HCT116 (cell line): ENCODE measurements around the gene TIAM2. TPM values are rescaled to one million over a fixed set of nuclear protein-coding genes. Genes with fewer than 3 reads are reported as not detected.

Source experiments
- ATAC-seq: fragments of 200-7000 bp; cut with Tn5 transposase; 2 replicates; pipeline ENCODE4 v1.9.1; 2020; ENCODE audit warnings: mild to moderate bottlenecking, moderate library complexity
- BruUV-seq: library from RNA; stranded (reverse); fragments of 400-500 nt; replicated peaks from 2 replicates; lab custom pipeline; 2021; lab: Mats Ljungman, UMichigan
- CTCF ChIA-PET: fragments of 300-600 bp; sonication (Branson Sonifier 250); formaldehyde crosslinking; loops from one replicate; lab custom pipeline; 2021; ENCODE audit warnings: antibody characterized with exemption; lab: Charles Lee
- POLR2A ChIA-PET: fragments of 300-600, 350-600 bp; sonication (Branson Sonifier 250); formaldehyde crosslinking; loops from one replicate; lab custom pipeline; 2021; ENCODE audit warnings: antibody characterized with exemption; lab: Charles Lee
- RAD21 ChIA-PET, 2 experiments: fragments of 300-600 bp; sonication (Branson Sonifier 250); formaldehyde crosslinking; loops; one replicate each; lab custom pipeline; 2023; ENCODE audit warnings: low total read pairs in 2 of 2; ENCODE audit not compliant: uncharacterized antibody in 2 of 2, unreplicated experiment in 2 of 2, low non-redundant PET in 1 of 2; lab: Charles Lee
- DNase-seq: peaks from one replicate; pipeline ENCODE4 v3.0.0-alpha.2; 2010; ENCODE audit warnings: low read depth, low spot score
- H2AFZ ChIP-seq: fragments of 200-600 bp; shearing (Covaris generic), sonication (generic); 2 replicates; pipeline ENCODE4 v1.6.1; 2017; ENCODE audit warnings: low read depth, mixed run types, mixed read lengths, antibody characterized with exemption, low read length; ENCODE audit not compliant: poor library complexity, severe bottlenecking
- H3K27ac ChIP-seq: 2 replicates; pipeline ENCODE4 v1.5.1; 2012; ENCODE audit warnings: low read depth, low read length
- H3K27me3 ChIP-seq: fragments of 200-600 bp; sonication (generic); 2 replicates; pipeline ENCODE4 v1.6.1; 2016; ENCODE audit warnings: mixed run types, low read length, mixed read lengths; ENCODE audit not compliant: insufficient read depth
- H3K36me3 ChIP-seq, 2 experiments: fragments of 200-500 bp in 1 of 2; fragments of 200-600 bp in 1 of 2; sonication (Bioruptor generic) in 1 of 2; sonication (generic) in 1 of 2; 2 replicates each; pipeline versions ENCODE4 v1.5.1 to v1.6.1; 2014 to 2016; ENCODE audit warnings: low read length in 2 of 2, inconsistent platforms in 1 of 2, mixed read lengths in 1 of 2, mixed run types in 1 of 2; ENCODE audit not compliant: insufficient read depth in 2 of 2, control insufficient read depth in 1 of 2
- H3K4me1 ChIP-seq, 2 experiments: fragments of 200-600 bp in 1 of 2; sonication (generic) in 1 of 2; 2 replicates each; pipeline versions ENCODE4 v1.5.1 to v1.6.1; 2012 to 2017; ENCODE audit warnings: low read length in 2 of 2, inconsistent platforms in 1 of 2, mild to moderate bottlenecking in 1 of 2, mixed read lengths in 1 of 2, mixed run types in 1 of 2, moderate library complexity in 1 of 2; ENCODE audit not compliant: insufficient read depth in 2 of 2, control insufficient read depth in 1 of 2
- H3K4me2 ChIP-seq: fragments of 200-600 bp; sonication (generic); 2 replicates; pipeline ENCODE4 v1.6.1; 2017; ENCODE audit warnings: mixed run types, low read length, mixed read lengths
- H3K4me3 ChIP-seq, 2 experiments: fragments of 200-600 bp in 1 of 2; sonication (generic) in 1 of 2; replicated peaks in 1 of 2; 2 replicates each; pipeline ENCODE4 v1.5.1; 2011 to 2016; ENCODE audit warnings: low read length in 2 of 2, control low read depth in 1 of 2, low read depth in 1 of 2, mild to moderate bottlenecking in 1 of 2, mixed read lengths in 1 of 2, mixed run types in 1 of 2
- H3K79me2 ChIP-seq: fragments of 200-600 bp; sonication (generic); 2 replicates; pipeline ENCODE4 v1.6.1; 2017; ENCODE audit warnings: mild to moderate bottlenecking, mixed run types, low read length, moderate library complexity, mixed read lengths; ENCODE audit not compliant: insufficient read depth
- H3K9ac ChIP-seq: fragments of 200-600 bp; sonication (generic); 2 replicates; pipeline ENCODE4 v1.6.1; 2016; ENCODE audit warnings: low read length, mixed read lengths
- H3K9me2 ChIP-seq: fragments of 200-600 bp; sonication (generic), shearing (Covaris generic); 2 replicates; pipeline ENCODE4 v1.6.1; 2017; ENCODE audit warnings: mixed run types, mild to moderate bottlenecking, moderate library complexity; ENCODE audit not compliant: insufficient read depth
- H3K9me3 ChIP-seq, 2 experiments: fragments of 200-500 bp in 1 of 2; fragments of 200-600 bp in 1 of 2; sonication (Bioruptor generic) in 1 of 2; sonication (generic) in 1 of 2; 2 replicates each; pipeline ENCODE4 v1.6.1; 2014 to 2017; ENCODE audit warnings: low read length in 2 of 2, mixed read lengths in 2 of 2, inconsistent platforms in 1 of 2, low read depth in 1 of 2, mild to moderate bottlenecking in 1 of 2, mixed run types in 1 of 2, moderate library complexity in 1 of 2; ENCODE audit not compliant: control insufficient read depth in 1 of 2, insufficient read depth in 1 of 2
- H4K20me1 ChIP-seq: fragments of 200-600 bp; sonication (generic), shearing (Covaris generic); 2 replicates; pipeline ENCODE4 v1.6.1; 2017; ENCODE audit warnings: mixed run types, mild to moderate bottlenecking, moderate library complexity; ENCODE audit not compliant: insufficient read depth
- CBX3 ChIP-seq: IDR thresholded peaks from 2 replicates; pipeline ENCODE4 v1.6.1; 2012; ENCODE audit warnings: low read depth
- EZH2phosphoT487 ChIP-seq: fragments of 200-600 bp; IDR thresholded peaks from 2 replicates; pipeline ENCODE4 v1.6.1; 2018; ENCODE audit warnings: antibody characterized with exemption, borderline replicate concordance
- FOSL1 ChIP-seq: IDR thresholded peaks from 2 replicates; pipeline ENCODE4 v1.6.1; 2012; ENCODE audit warnings: low read depth
- MAX ChIP-seq: IDR thresholded peaks from 2 replicates; pipeline ENCODE4 v1.6.1; 2012
- REST ChIP-seq: IDR thresholded peaks from 2 replicates; pipeline ENCODE4 v1.6.1; 2012; ENCODE audit warnings: low read depth
- TCF7L2 ChIP-seq: IDR thresholded peaks from 2 replicates; pipeline ENCODE4 v1.7.0; 2011; ENCODE audit warnings: borderline replicate concordance, inconsistent platforms; ENCODE audit not compliant: insufficient read depth, insufficient read length; ENCODE audit errors: extremely low read depth
- YY1 ChIP-seq: IDR thresholded peaks from 2 replicates; pipeline ENCODE4 v1.6.1; 2011; ENCODE audit warnings: low read length, low read depth, moderate library complexity, mild to moderate bottlenecking; ENCODE audit not compliant: insufficient replicate concordance; ENCODE audit errors: extremely low read depth
- ZBTB33 ChIP-seq: IDR thresholded peaks from 2 replicates; pipeline ENCODE4 v1.6.1; 2011; ENCODE audit warnings: mild to moderate bottlenecking, low read length, moderate library complexity; ENCODE audit not compliant: insufficient replicate concordance; ENCODE audit errors: extremely low read depth
- ZFX ChIP-seq: fragments of 450-650 bp; IDR thresholded peaks from 2 replicates; pipeline ENCODE4 v1.6.1; 2017
- intact Hi-C: fragments of 100-400 bp; cut with micrococcal nuclease; formaldehyde crosslinking; loops from 2 replicates; pipeline ENCODE4 v1.10.0; 2022
- total RNA-seq: library from RNA; stranded (reverse); gene quantifications from one replicate; pipeline ENCODE4 v1.2.1, GENCODE V29; 2021; ENCODE audit not compliant: unreplicated experiment

Gene TIAM2
- total RNA-seq, 1 experiment from 2014 or later: 9.4 TPM

- Histone ChIP-seq H3K9ac (no peak overlapping the region), H3K27ac (no peak overlapping the region), H4K20me1 (no peaks in the 10 kb centered on the region), H3K4me1 (peaks cover 7 to 10% of the 10 kb centered on the region in 2 experiments), H3K4me2 (peak overlapping the region; percentile 41; the same call in 1 of the 2 replicates), H3K4me3 (no peak overlapping the region), H3K9me2 (no peaks in the 10 kb centered on the region), H2AFZ (no peak overlapping the region), H3K36me3 (no peaks in the 10 kb centered on the region), H3K79me2 (no peaks in the 10 kb centered on the region), H3K9me3 (no peaks in the 10 kb centered on the region), H3K27me3 (no peaks in the 10 kb centered on the region)
- ChIA-PET CTCF (interaction anchor here (1.3 kb wide), 2 partner anchors 9 to 318 kb away, joined by 3 to 6 read pairs; no protein-coding TSS in a partner anchor), RAD21 (no interaction called here), POLR2A (interaction anchor here (0.9 kb wide), 1 partner anchor 15 kb away, joined by 3 read pairs; no protein-coding TSS in a partner anchor)
- intact Hi-C loops: no loop called here
- ATAC-seq: peak; percentile 50; the same call in 1 of the 2 replicates
- no peak for TF ChIP-seq MAX
- no peak for TF ChIP-seq CBX3
- TF ChIP-seq FOSL1: no peak
- TF ChIP-seq YY1: no peak
- TF ChIP-seq EZH2phosphoT487: no peak
- no peak for TF ChIP-seq TCF7L2
- no peak for TF ChIP-seq ZFX
- TF ChIP-seq ZBTB33: no peak
- no peak for TF ChIP-seq REST
- no peak for DNase-seq
- BruUV-seq: no TSS peak
These were observed 191.0 kb downstream of the TIAM2 start for GRCh38 chr6:155186052-155186658.
